NT2/D1 (cell line): Measurements from ENCODE around the gene METTL17.

Source experiments
- SUZ12 ChIP-seq: IDR thresholded peaks from 2 replicates; pipeline ENCODE4 v1.6.1; 2011; ENCODE audit not compliant: insufficient read length, insufficient read depth; ENCODE audit errors: extremely low read depth
- YY1 ChIP-seq: IDR thresholded peaks from 2 replicates; pipeline ENCODE4 v1.6.1; 2011; ENCODE audit not compliant: insufficient read length, insufficient read depth
- ZNF274 ChIP-seq: IDR thresholded peaks from 2 replicates; pipeline ENCODE4 v1.6.1; 2011; ENCODE audit warnings: mild to moderate bottlenecking, low read depth, low read length

DNA sequence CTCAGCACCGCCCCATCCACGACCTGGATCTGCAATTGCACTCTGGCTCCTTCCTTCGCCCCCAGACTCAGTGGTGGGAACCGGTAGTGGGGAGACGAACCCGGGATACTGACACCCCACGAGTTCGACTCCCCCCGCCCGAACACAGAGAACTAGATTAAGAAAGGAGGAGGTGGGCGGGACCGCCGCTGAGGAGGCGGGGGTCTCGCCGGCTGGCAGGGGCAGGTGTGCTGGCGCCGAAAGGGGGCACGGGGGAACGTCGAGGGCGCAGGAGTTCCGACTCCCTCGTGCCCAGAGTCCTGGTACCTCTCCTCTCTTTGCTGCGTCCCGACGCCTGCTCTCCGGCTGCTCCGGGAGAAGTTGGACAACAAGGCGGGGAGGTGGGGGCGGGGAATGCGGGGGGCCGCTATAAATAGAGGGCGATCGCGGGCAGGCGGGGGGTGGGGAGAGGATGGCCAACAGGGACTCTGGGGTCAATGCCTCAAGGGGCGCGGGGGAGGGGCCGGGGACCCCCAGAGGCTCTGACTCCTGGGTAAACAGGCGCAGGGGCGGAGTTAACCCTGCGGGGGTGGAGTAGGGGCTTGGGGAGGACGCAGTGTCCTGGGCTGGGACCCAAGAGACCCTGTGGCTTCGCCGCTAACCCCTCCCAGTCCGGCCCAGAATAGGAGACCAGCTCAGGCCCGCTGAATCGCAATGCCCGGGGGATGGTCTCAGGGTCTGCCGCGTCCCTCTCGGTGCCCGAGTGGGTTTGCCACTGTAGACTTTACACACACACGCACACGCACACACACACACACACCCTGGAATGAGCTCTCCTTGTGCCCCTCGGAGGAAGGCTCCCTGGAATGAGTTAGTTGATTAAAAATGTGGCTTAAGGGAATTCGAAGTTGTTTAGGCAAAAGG, 35.8 kb downstream of the METTL17 start:
- no peak for TF ChIP-seq ZNF274
- no peak for TF ChIP-seq YY1
- TF ChIP-seq SUZ12 = no peak
